Ishikawa (cell line): Measurements from ENCODE around the gene KIF26B.

ENCODE experiments used
- EGR1 ChIP-seq: IDR thresholded peaks from 2 replicates; pipeline ENCODE4 v1.6.1; 2012
- EP300 ChIP-seq: IDR thresholded peaks from 2 replicates; pipeline ENCODE4 v1.6.1; 2012; ENCODE audit warnings: borderline replicate concordance
- TEAD4 ChIP-seq: IDR thresholded peaks from 2 replicates; pipeline ENCODE4 v1.6.1; 2012

DNA sequence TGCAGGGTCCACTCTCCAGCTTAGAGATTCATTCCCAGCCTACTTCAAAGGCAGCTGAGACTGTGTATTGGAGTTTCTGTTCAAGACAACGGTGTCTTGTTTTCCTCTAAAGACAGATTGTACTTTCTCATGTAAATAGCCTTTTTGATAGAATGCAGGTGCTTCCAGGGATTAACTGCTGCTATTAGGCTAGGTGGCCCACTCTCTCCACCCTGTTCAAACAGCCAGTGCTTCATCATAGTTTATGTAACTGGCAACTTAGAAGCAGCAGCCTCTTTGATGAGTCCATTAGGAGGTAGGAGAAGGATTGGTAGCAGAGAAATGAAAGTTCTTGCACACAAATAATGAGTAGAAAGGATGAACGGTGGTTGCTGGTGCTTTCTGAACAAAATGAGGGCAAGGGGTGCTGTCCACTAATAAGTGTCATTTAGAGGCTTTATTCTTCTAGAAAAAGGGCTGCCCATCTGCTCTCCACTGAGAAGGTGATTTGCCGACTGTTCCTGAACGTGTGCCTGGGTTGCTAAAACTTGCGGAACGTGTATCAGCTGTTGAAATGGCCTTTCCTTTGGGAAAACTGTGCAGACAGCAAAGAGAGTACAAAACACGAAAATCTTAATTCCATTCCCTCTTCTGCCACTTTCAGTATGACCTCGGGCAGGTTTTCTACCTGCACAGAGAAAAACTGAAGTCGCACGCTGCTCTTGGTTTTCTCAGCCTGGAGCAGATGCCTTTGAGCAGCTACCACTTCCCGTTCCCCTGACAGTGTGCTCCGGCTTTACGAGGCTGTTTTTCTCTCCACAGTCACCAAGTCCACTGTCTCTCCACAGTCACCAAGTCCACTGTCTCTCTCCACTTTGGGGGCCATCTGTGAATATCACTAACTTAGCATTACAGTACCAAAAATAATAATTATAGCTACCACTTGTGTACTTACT is 228.9 kb downstream of the KIF26B start:
- TF ChIP-seq TEAD4 (no peak), EP300 (no peak), EGR1 (no peak)
